HG02623 (cell line): ENCODE results near the gene ARL5C.
"Not testable (repeated sequence)": the region's sequence is repeated elsewhere in the genome, so short reads cannot be mapped to it uniquely, and the experiment has no call there.

Experiments used
- ATAC-seq: cut with Tn5 transposase; IDR thresholded peaks from one replicate; pipeline ENCODE4 v1.9.1; 2021; ENCODE audit warnings: moderate library complexity; ENCODE audit not compliant: unreplicated experiment

The ARL5C gene

DNA sequence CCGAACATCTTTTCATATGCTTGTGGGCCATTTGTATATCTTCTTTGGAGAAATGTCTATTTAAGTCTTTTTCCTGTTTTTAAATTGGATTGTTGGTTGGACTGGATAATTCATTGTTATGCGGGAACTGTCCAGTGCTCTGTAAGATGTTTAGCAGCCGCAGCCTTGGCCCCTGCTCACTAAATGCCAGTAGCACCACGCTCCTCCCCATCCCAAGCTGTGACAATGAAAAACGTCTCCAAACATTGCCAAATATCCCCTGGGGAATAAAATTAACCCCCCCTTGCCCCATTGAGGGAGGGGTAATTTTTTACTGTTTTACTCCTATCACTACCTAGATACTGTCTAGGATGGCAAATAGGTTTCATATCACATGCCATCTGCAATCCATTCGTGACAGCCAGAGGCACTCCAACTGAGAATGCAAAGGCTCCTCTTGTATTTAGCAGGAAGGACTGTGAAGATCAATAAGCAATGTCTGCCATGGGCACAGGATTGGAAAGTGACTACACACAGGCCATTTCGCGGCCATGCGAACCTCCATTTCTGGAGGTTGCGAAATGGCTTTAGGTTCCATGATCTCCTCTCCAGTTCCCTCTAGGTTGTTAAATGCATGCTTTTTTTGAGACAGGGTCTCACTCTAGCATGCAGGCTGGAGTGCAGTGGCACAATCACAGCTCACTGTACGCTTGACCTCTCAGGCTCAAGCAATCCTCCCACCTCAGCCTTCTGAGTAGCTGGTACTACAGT lies 23.9 kb downstream of the ARL5C start:
- ATAC-seq = no peak

DNA sequence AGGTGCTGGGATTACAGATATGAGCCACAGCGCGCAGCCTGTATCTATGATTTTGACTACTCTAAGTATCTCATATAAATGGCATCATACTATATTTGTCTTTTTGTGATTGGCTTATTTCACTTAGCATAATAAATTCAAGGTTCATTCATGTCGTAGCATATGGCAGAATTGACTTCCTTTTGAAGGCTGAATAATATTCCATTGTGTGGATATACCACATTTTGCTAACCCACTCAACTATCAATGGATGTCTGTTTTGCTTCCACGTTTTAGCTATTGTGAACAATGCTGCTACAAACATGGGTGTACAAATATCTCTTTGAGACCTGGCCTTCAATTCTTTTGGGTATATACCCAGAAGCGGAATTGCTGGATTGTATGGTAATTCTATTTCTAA lies 24.7 kb downstream of the ARL5C start:
- no peak for ATAC-seq

GRCh38 chr17:39139561-39139960 lies 26.4 kb downstream of the ARL5C start:
- ATAC-seq = no peak

GRCh38 chr17:39139161-39139511 lies 26.8 kb downstream of the ARL5C start:
- ATAC-seq = no peak

DNA sequence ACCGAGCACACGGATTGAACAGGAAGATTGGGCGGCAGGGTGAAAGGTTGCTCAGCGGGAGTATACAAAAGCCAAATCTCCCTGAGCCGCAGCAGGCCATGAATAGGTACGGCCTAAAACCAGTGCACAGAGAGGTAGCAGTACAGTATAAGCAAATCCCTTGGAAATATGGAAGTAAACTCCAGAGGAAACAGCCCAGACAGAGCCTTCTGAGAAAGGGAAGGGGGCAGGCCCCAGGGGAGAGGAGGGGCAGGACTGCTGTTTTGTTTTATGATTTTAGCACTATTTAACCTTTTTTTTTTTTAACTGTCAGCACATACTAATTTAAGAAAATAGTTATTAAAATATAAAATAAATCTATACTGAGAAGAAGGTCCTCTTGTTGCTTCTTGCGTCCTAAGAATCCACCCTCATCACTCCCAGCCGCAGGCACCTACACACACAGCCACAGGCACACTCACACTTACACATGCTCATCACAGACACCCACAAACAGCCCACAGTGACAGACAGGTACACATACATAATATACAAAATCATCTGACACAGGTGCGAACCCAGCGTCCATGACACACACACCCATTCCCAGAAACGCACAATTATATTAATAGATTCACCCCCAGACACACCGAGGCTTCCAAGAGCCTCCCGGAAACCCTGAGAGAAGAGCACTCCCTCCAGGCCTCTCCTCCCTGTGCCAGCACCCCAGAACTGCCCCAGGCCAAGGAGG lies 27.4 kb downstream of the ARL5C start:
- no peak for ATAC-seq

DNA sequence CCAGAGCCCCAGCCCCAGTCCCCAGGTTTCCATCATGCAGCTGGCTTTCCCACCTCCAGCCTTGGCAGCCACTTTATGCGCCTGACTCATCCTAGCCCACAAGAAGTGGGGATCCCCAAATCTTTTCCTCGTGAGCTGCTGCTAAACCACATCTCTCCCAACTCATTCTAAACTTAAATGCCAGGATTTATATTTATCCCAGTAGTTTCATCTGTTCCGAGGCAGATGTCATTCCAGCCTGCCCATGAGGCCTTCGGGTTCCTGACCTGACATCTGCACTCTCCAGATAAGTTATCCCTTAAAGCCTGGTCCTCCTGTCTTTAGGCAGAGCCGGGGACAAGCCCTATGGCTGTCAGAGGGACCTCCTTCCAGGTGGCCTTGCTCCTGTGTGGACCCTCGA lies 31.1 kb downstream of the ARL5C start:
- ATAC-seq = no peak

- no peak for ATAC-seq
These were observed 33.8 kb downstream of the ARL5C start for GRCh38 chr17:39132192-39132610.

- no peak for ATAC-seq
These were observed 34.3 kb downstream of the ARL5C start for GRCh38 chr17:39131616-39132015.

DNA sequence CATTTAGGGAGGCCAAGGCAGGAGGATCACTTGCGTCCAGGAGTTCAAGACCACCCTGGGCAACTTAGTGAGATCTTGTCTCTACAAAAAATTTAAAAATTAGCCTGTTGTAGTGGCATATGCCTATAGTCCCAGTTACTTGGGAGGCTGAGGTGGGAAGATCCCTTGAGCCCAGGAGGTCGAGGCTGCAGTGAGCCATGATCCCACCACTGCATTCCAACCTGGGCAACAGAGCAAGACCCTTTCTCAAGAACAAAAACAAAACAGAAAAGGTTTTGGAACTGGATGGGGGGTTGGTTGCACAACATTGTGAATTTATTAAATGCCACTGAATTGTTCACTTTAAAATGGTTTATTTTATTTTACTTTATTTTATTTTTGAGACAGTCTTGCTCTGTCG lies 35.8 kb downstream of the ARL5C start:
- ATAC-seq = no peak

GRCh38 chr17:39129544-39129943 lies 36.4 kb downstream of the ARL5C start:
- not testable (repeated sequence) for ATAC-seq

GRCh38 chr17:39126436-39126835 lies 39.5 kb downstream of the ARL5C start:
- ATAC-seq = no peak

- no peak for ATAC-seq
These were observed 40.7 kb downstream of the ARL5C start for GRCh38 chr17:39125143-39125875.

DNA sequence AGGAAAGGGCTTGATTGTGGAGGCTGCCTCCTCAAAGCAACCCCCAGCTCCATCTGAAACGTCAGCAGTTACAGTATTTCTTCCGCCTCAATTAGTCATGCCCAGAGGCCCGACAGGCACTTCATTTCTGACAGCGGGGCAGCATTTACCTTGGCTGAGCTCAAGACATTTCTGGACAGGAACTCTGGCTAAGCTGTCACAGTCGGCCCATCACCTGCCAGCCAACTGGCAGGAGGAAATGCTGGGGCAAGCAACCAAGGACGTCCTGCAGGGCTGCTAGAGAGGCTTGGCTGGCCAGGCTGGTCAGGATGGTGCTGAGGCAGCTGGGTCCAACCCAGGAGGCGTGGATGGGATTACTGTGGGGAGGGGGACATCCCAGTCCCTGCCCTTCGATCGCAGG lies 42.3 kb downstream of the ARL5C start:
- ATAC-seq = no peak

DNA sequence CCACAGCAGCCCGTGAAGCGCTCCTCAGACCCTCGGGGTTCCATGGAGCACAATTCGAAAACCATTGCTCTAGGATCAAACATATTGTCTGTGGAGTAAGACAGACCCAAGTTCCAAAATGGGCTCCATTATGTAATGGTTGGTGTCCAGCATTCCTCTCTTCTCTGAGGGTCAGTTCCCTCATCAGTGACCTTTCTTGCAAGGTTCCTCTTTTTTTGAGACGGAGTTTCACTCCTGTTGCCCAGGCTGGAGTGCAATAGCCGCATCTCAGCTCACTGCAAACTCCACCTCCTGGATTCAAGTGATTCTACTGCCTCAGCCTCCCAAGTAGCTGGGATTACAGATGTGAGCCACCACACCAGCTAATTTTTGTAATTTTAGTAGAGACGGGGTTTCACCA lies 43.0 kb downstream of the ARL5C start:
- ATAC-seq = no peak

DNA sequence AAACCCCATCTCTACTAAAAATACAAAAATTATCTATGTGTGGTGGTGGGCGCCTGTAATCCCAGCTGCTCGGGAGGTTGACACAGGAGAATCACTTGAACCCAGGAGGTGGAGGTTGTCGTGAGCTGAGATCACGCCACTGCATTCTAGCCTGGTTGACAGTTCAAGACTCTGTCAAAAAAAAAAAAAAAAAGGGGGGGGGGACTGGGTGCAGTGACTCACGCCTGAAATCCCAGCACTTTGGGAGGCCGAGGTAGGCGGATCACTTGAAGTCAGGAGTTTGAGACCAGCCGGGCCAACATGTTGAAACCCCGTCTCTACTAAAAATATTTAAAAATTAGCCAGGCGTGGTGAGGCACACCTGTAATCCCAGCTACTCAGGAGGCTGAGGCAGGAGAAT lies 44.0 kb downstream of the ARL5C start:
- ATAC-seq = not testable (repeated sequence)

GRCh38 chr17:39118674-39119419 lies 47.1 kb downstream of the ARL5C start:
- no peak for ATAC-seq

DNA sequence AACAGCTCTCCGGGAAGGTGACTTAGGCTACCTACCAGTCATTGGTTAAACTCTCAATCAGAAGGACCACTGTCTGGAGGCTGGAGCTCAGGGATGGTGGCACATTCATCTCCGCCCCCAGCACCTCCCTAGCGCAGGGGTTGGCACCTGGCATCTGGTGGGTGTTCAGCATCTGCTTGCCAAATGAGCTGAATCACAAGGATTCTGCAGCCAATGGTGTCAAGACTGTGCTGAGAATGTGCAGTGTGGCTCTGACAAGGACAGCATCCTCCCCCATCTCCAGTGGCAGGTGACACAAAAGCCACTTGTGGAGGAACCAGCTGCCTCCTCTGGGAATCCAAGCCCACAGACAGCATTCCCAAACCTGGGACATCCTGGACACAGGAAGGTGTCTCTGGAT lies 49.7 kb downstream of the ARL5C start:
- ATAC-seq = no peak

- ATAC-seq = no peak
These were observed 50.8 kb downstream of the ARL5C start for GRCh38 chr17:39115135-39115534.

DNA sequence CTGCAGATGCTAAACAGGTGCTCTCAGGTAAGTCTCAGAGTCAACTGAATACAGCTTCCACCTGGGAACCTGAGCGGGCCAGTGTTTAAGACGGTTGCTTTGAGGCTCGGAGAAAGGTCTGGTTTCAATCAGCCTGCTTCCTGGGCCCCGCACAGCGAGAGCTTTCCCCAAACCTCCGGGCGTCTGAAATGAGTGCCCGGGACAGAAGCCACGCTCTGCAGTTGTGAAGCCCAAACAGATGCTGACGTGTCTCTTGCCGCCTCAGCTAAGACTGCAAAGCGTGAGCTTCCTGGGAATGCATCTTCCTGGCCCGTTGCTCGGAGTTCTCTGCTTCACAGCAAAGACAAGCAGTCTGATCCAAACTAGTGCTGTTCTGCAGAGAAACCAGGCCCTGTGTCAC lies 51.2 kb downstream of the ARL5C start:
- ATAC-seq = no peak

DNA sequence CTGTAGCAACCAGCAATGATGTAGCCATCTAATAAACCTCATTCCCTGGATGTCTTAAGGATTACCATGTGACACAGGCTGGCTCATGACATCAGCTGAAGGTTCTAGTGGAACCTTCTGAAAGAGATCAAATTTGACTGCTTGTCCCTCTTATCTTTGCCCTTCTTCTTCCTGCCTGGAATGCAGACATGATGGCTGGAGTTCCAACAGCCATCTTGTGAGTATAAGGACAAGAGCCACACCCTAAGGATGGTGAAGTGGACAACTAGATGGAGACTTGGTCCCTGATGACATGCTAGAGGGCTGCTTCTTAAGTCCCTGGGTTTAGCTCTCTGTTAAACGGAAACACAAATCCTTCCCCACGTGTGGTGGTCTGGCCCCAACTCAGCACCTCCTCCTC lies 52.1 kb downstream of the ARL5C start:
- no peak for ATAC-seq

- ATAC-seq = no peak
These were observed 55.4 kb downstream of the ARL5C start for GRCh38 chr17:39110435-39111136.
